Psoas muscle (tissue), 8 donors: ENCODE results near the gene FBXW9. TPM values are rescaled to one million over a fixed set of nuclear protein-coding genes. Genes with fewer than 3 reads are reported as not detected.
A peak's percentile ranks its signal among the peaks of the same experiment; 100 is the strongest.

Experiments
- ATAC-seq, 4 donors: fragments of 200-7000 bp; cut with Tn5 transposase; one replicate each; pipeline ENCODE4 v1.9.1; 2020; ENCODE audit warnings: moderate library complexity in 3 of 4, mild to moderate bottlenecking in 2 of 4
- DNase-seq, 2 donors: peaks; one replicate each; pipeline ENCODE4 v3.0.0-alpha.2; 2020
- H3K27ac ChIP-seq: fragments of 200-600 bp; one replicate; pipeline ENCODE4 v1.8.0; 2022
- H3K27me3 ChIP-seq, 3 donors: fragments of 200-600 bp in 1 of 3; one replicate each; pipeline versions ENCODE4 v1.6.1 to v1.8.0; 2013 to 2022; ENCODE audit warnings: low read length in 2 of 3, mild to moderate bottlenecking in 2 of 3, moderate library complexity in 1 of 3; ENCODE audit not compliant: insufficient read depth in 3 of 3
- H3K36me3 ChIP-seq, 2 donors: fragments of 200-600 bp in 1 of 2; one replicate each; pipeline versions ENCODE4 v1.6.1 to v1.8.0; 2013 to 2022; ENCODE audit warnings: low read depth in 1 of 2, mild to moderate bottlenecking in 1 of 2, moderate library complexity in 1 of 2; ENCODE audit not compliant: insufficient read depth in 1 of 2
- H3K4me1 ChIP-seq: fragments of 200-600 bp; one replicate; pipeline ENCODE4 v1.8.0; 2022
- H3K4me3 ChIP-seq: fragments of 200-600 bp; one replicate; pipeline ENCODE4 v1.8.0; 2022; ENCODE audit warnings: mild to moderate bottlenecking
- H3K9me3 ChIP-seq: fragments of 200-600 bp; one replicate; pipeline ENCODE4 v1.8.0; 2022
- WGBS, 3 donors: extraction: QIAGEN DNeasy Blood & Tissue Kit; methylation state at CpG; one replicate each; pipeline versions ENCODE4 v1.1.6 to v1.1.7; 2013; 5-methylcytosine and 5-hydroxymethylcytosine counted together
- intact Hi-C, 2 donors: fragments of 100-400 bp; cut with DNase I; formaldehyde crosslinking; loops; one replicate each; pipeline versions ENCODE4 v1.11.0 to v1.14.2; 2022
- polyA plus RNA-seq, 3 donors: library from polyadenylated mRNA; stranded (reverse); fragments of 200-250 nt; gene quantifications; one replicate each; pipeline ENCODE4 v1.2.3, GENCODE V29; 2013
- total RNA-seq, 4 donors: library from RNA; stranded (reverse); fragmentation: NEBNext Ultra II Directional in 2 of 4; extraction: Animal tissue kit (Norgen Biotek cat#: 25700) in 2 of 4; gene quantifications; one replicate each; pipeline versions ENCODE4 v1.2.1 to v1.2.4, GENCODE V29; 2021 to 2023
- TF ChIP-seq, protein P1 (sequence below): fragments of 200-600 bp; IDR thresholded peaks from one replicate; pipeline ENCODE4 v1.8.0; 2022; ENCODE audit warnings: antibody characterized with exemption
- donor health status: healthy with polysubstance abuse.
- donor health status: DM: no; HTN: no; CAD: no; lungs with moderate emphysema.
- donor health status: Bipolar disorder and iron deficiency.
- donor health status: healthy.
- donor health status: DM: yes; HTN: yes; CAD: no.
- donor health status: DM: no; HTN: no; CAD: no.
- donor health status: DM: no; HTN: no; CAD: no.
- donor health status: DM: yes; HTN: yes; CAD: no.

Gene FBXW9
- total and polyA plus RNA-seq, 7 donors = 1.2 to 9.2 (median 2.2) TPM

DNA sequence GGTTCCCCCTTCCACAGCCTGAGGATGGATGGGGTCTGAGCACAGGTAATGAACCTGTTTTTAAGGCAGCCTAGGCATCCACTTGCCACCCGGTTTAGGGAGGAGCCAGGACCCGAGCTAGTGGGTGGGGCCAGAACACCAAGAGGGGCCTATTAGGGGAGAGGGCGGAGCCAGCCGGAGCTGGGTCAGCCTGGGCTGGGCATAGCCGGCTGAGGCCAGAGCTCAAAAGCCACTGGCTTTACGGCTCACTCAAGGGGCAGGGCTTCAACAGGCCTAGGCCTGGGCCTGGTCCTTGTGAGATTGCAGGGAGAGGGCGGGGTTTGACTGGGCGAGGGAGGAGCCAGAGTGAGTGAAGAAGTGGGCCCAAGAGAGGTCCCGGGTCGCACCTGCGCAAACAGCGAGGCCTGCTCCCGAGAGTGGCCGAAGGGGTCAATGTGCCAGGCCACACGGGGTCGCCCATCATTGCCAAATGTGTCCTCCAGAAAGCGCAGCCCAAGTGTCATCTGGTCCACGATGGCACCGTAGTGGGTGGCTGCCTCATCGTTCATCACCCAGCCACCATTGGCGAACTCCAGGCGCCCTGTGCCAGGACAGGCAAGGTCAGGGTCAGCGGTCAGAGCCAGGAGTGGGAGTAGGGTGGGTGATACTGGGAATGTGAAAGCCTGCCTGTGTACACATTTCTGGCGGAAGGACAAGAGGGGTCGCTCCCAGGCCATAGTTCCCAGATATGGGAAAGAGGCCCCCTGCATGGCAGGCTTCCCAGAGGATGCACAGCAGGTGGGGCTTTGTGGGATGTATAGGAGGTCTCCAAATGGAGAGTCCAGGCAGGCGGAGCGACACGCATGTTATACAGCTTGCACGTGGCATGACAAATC lies 31.8 kb downstream of the FBXW9 start:
- Histone ChIP-seq H3K4me1 (peaks cover 25% of the 10 kb centered on the region), H3K4me3 (peak overlapping the region; percentile 98), H3K36me3 (peaks cover 0 to 61% of the 10 kb centered on the region in 2 donors), H3K9me3 (no peaks in the 10 kb centered on the region), H3K27ac (no peak overlapping the region), H3K27me3 (no peaks in the 10 kb centered on the region)
- no peak for DNase-seq
- 81 to 83% (median 82%) methylated on average over 29 of the region's 29 CpGs for WGBS, 3 donors
- intact Hi-C loops = no loop called here
- TF ChIP-seq, protein P1, sequence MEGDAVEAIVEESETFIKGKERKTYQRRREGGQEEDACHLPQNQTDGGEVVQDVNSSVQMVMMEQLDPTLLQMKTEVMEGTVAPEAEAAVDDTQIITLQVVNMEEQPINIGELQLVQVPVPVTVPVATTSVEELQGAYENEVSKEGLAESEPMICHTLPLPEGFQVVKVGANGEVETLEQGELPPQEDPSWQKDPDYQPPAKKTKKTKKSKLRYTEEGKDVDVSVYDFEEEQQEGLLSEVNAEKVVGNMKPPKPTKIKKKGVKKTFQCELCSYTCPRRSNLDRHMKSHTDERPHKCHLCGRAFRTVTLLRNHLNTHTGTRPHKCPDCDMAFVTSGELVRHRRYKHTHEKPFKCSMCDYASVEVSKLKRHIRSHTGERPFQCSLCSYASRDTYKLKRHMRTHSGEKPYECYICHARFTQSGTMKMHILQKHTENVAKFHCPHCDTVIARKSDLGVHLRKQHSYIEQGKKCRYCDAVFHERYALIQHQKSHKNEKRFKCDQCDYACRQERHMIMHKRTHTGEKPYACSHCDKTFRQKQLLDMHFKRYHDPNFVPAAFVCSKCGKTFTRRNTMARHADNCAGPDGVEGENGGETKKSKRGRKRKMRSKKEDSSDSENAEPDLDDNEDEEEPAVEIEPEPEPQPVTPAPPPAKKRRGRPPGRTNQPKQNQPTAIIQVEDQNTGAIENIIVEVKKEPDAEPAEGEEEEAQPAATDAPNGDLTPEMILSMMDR = no peak
- ATAC-seq = no peak

DNA sequence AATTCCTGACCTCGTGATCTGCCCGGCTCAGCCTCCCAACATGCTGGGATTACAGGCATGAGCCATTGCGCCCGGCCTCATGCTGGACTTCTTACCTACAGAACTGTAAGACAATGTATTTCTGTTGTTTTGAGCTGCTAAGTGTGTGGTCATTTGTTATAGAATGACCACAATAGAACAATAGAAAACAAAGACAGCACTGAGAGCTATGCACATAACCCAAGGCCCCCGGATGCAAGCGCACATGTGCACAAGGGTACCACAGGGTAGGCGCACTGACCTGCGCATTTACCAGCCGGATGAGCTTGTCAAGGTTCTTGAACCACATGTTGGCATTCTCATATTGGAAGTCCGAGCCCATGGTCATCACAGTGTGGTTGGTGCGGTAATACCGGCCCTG lies 35.5 kb downstream of the FBXW9 start:
- Histone ChIP-seq H3K36me3 (peaks cover 0 to 87% of the 10 kb centered on the region in 2 donors), H3K4me3 (no peak overlapping the region), H3K27ac (no peak overlapping the region), H3K4me1 (peaks cover 7% of the 10 kb centered on the region), H3K9me3 (no peaks in the 10 kb centered on the region), H3K27me3 (no peaks in the 10 kb centered on the region)
- TF ChIP-seq, protein P1 = no peak
- WGBS, 3 donors = 93 to 97% (median 94%) methylated on average over 12 of the region's 12 CpGs
- DNase-seq (no peak), ATAC-seq (no peak)
- intact Hi-C loops = no loop called here

DNA sequence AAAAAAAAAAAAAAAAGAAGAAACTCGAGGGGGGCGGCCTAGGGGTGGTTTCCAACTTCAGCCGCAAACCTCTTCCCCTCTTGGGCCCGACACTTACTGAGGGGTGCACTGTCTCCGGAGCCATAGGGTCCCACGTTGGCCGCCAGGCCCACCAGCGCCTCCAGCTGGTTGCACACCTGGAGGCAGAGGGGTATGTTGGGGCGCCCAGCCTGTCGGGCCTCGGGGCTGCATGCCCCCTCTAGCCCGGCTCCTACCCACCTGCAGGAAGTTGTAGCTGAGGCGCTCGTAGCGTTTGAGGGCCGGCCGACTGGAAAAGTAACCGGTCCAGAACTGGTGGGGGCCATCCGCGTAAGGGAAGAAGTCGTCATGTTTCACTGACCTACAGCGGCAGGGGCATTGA lies 38.5 kb downstream of the FBXW9 start:
- Histone ChIP-seq H3K9me3 (no peaks in the 10 kb centered on the region), H3K36me3 (peaks cover 5 to 91% of the 10 kb centered on the region in 2 donors), H3K27ac (no peak overlapping the region), H3K27me3 (no peaks in the 10 kb centered on the region), H3K4me1 (no peaks in the 10 kb centered on the region), H3K4me3 (no peak overlapping the region)
- 93 to 96% (median 95%) methylated on average over 20 to 22 of the region's 22 CpGs for WGBS, 3 donors
- ATAC-seq = peak in 1 of 4 donors; percentile 20
- intact Hi-C loops = no loop called here
- TF ChIP-seq, protein P1 = no peak
- DNase-seq = peak in 1 of 2 donors; percentile 39

DNA sequence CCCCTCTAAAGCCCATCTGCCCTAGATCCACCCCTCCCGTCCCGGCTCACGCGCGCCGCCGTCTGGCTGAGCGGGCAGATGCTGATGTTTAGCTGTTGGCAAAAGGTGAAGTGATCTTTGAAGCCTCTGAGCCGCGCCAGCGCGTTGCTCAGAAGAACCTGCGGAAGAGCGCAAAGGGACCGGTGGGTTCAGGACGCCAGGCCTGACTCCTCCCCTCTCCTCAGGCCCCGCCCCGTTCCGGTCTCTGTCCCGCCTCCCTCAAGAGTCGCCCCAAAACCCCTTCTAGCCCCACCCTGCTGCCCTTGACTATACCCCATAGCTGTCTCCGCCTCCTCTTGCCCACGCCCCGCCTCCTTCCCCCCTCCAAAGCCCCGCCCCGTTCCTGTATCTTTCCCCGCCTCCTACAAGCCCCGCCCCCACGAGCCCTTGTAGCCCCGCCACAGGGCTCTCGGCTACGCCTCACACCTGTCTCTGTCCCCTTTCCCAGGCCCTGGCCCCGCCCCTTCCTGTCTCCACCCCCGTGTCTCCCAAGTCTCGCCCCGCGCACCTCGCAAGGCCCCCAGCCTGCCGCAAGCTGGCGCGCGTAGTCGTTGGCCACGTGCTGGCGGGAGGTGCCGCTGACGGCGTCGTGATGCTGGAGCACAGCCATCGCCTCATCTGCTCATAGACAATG lies 39.4 kb downstream of the FBXW9 start:
- DNase-seq = no peak
- no peak overlapping the region for H3K27ac ChIP-seq
- H3K4me3 ChIP-seq = no peak overlapping the region
- intact Hi-C loops = no loop called here
- H3K36me3 ChIP-seq = peaks cover 5 to 85% of the 10 kb centered on the region in 2 donors
- no peaks in the 10 kb centered on the region for H3K4me1 ChIP-seq
- ATAC-seq = peak in 3 of 4 donors; percentile 23 to 33 (median 26)
- 64 to 75% (median 72%) methylated on average over 45 to 50 of the region's 50 CpGs for whole genome bisulfite sequencing, 3 donors
- H3K9me3 ChIP-seq = no peaks in the 10 kb centered on the region
- TF ChIP-seq, protein P1 = no peak
- H3K27me3 ChIP-seq = no peaks in the 10 kb centered on the region
